HL-60/S4 (cell line): Measurements from ENCODE around the gene EPB41L2.
"Not testable (repeated sequence)": the region's sequence is repeated elsewhere in the genome, so short reads cannot be mapped to it uniquely, and the experiment has no call there.

ENCODE experiments used
- in situ Hi-C: fragments of 300-500 bp; cut with MboI; formaldehyde crosslinking; loops from 2 replicates; pipeline ENCODE4 v1.14.3; 2022; ENCODE audit warnings: low sequenced_read_pairs

EPB41L2 gene

GRCh38 chr6:130958468-130958867 is 104.6 kb downstream of the EPB41L2 start:
- in situ Hi-C loops = no loop called here

- in situ Hi-C loops = no loop called here
These were observed 107.3 kb downstream of the EPB41L2 start for GRCh38 chr6:130955755-130956154.

- in situ Hi-C loops = no loop called here
These were observed 113.5 kb downstream of the EPB41L2 start for GRCh38 chr6:130949553-130949952.

- in situ Hi-C loops = no loop called here
These were observed 115.6 kb downstream of the EPB41L2 start for GRCh38 chr6:130947464-130947863.

- in situ Hi-C loops = no loop called here
These were observed 117.0 kb downstream of the EPB41L2 start for GRCh38 chr6:130946076-130946475.

GRCh38 chr6:130945401-130945919 is 117.6 kb downstream of the EPB41L2 start:
- in situ Hi-C loops = no loop called here

- in situ Hi-C loops = no loop called here
These were observed 118.6 kb downstream of the EPB41L2 start for GRCh38 chr6:130944486-130944885.

- in situ Hi-C loops = no loop called here
These were observed 119.3 kb downstream of the EPB41L2 start for GRCh38 chr6:130943738-130944137.

- in situ Hi-C loops = not testable (repeated sequence)
These were observed 120.3 kb downstream of the EPB41L2 start for GRCh38 chr6:130942752-130943151.

GRCh38 chr6:130937942-130938604 is 125.0 kb downstream of the EPB41L2 start:
- in situ Hi-C loops = no loop called here

- in situ Hi-C loops = no loop called here
These were observed 126.1 kb downstream of the EPB41L2 start for GRCh38 chr6:130936933-130937332.

GRCh38 chr6:130935978-130936377 is 127.1 kb downstream of the EPB41L2 start:
- in situ Hi-C loops = no loop called here

- in situ Hi-C loops = no loop called here
These were observed 128.0 kb downstream of the EPB41L2 start for GRCh38 chr6:130934848-130935585.

- in situ Hi-C loops = no loop called here
These were observed 129.3 kb downstream of the EPB41L2 start for GRCh38 chr6:130933712-130934200.

- in situ Hi-C loops = no loop called here
These were observed 130.1 kb downstream of the EPB41L2 start for GRCh38 chr6:130932921-130933320.

- in situ Hi-C loops = no loop called here
These were observed 130.6 kb downstream of the EPB41L2 start for GRCh38 chr6:130932438-130932837.

- in situ Hi-C loops = no loop called here
These were observed 131.4 kb downstream of the EPB41L2 start for GRCh38 chr6:130931683-130932082.

- in situ Hi-C loops = no loop called here
These were observed 133.9 kb downstream of the EPB41L2 start for GRCh38 chr6:130929036-130929678.

- in situ Hi-C loops = no loop called here
These were observed 134.7 kb downstream of the EPB41L2 start for GRCh38 chr6:130928158-130928912.

- in situ Hi-C loops = no loop called here
These were observed 135.7 kb downstream of the EPB41L2 start for GRCh38 chr6:130927305-130927704.

GRCh38 chr6:130923350-130923749 is 139.7 kb downstream of the EPB41L2 start:
- in situ Hi-C loops = no loop called here
